Caco-2 (cell line): ENCODE measurements around the gene RERE. TPM values are rescaled to one million over a fixed set of nuclear protein-coding genes. Genes with fewer than 3 reads are reported as not detected.

ENCODE experiments used
- BruUV-seq: library from RNA; stranded (reverse); fragments of 400-500 nt; replicated peaks from 2 replicates; lab custom pipeline; 2021; lab: Mats Ljungman, UMichigan
- CTCF ChIA-PET: fragments of 300-600 bp; sonication (Branson Sonifier 250); formaldehyde crosslinking; loops from one replicate; lab custom pipeline; 2022; ENCODE audit warnings: antibody characterized with exemption; lab: Charles Lee
- POLR2A ChIA-PET: fragments of 300-600 bp; sonication (Branson Sonifier 250); formaldehyde crosslinking; loops from one replicate; lab custom pipeline; 2022; ENCODE audit warnings: antibody characterized with exemption; lab: Charles Lee
- DNase-seq, 2 experiments: peaks; one replicate each; pipeline versions ENCODE4 v3.0.0 to v3.0.0-alpha.2; 2020 to 2022
- H3K27me3 ChIP-seq: replicated peaks from 2 replicates; pipeline ENCODE4 v1.6.0; 2011; ENCODE audit warnings: low read length; ENCODE audit not compliant: control insufficient read depth, insufficient read depth
- H3K36me3 ChIP-seq: 2 replicates; pipeline ENCODE4 v1.5.1; 2011; ENCODE audit warnings: low read length; ENCODE audit not compliant: control insufficient read depth, insufficient read depth
- H3K4me1 ChIP-seq: fragments of 250-450 bp; sonication (Bioruptor Pico); 2 replicates; pipeline ENCODE4 v1.5.1; 2020; ENCODE audit warnings: mild to moderate bottlenecking
- H3K4me3 ChIP-seq: 2 replicates; pipeline ENCODE4 v1.5.1; 2011; ENCODE audit warnings: low read depth, mild to moderate bottlenecking, control low read depth, low read length
- H3K9me3 ChIP-seq: fragments of 250-450 bp; sonication (Bioruptor Pico); 2 replicates; pipeline ENCODE4 v1.5.1; 2020; ENCODE audit warnings: mild to moderate bottlenecking, moderate library complexity
- H3K27ac Mint-ChIP-seq: one replicate; pipeline ENCODE4 v1.8.0; 2022; ENCODE audit warnings: mixed read lengths; ENCODE audit not compliant: unreplicated experiment
- H3K27me3 Mint-ChIP-seq: one replicate; pipeline ENCODE4 v1.8.0; 2022; ENCODE audit warnings: mixed read lengths; ENCODE audit not compliant: insufficient read depth, unreplicated experiment
- H3K36me3 Mint-ChIP-seq: one replicate; pipeline ENCODE4 v1.8.0; 2022; ENCODE audit warnings: mild to moderate bottlenecking, mixed read lengths; ENCODE audit not compliant: insufficient read depth, unreplicated experiment
- H3K4me1 Mint-ChIP-seq: one replicate; pipeline ENCODE4 v1.8.0; 2022; ENCODE audit warnings: low read depth, mixed read lengths; ENCODE audit not compliant: unreplicated experiment
- H3K4me3 Mint-ChIP-seq: one replicate; pipeline ENCODE4 v1.8.0; 2022; ENCODE audit warnings: mild to moderate bottlenecking, moderate library complexity, mixed read lengths; ENCODE audit not compliant: unreplicated experiment
- H3K9me3 Mint-ChIP-seq: one replicate; pipeline ENCODE4 v1.8.0; 2022; ENCODE audit warnings: mixed read lengths; ENCODE audit not compliant: unreplicated experiment
- CTCF ChIP-seq, 2 experiments: fragments of 200-600 bp in 1 of 2; IDR thresholded peaks; 1 replicate in 1 of 2; 2 replicates in 1 of 2; pipeline versions ENCODE4 v1.5.1 to v1.8.0; 2011 to 2022; ENCODE audit warnings: antibody characterized with exemption in 1 of 2, control low read depth in 1 of 2, inconsistent platforms in 1 of 2, low read depth in 1 of 2, low read length in 1 of 2, mild to moderate bottlenecking in 1 of 2, moderate library complexity in 1 of 2; ENCODE audit not compliant: insufficient read depth in 1 of 2, severe bottlenecking in 1 of 2, unreplicated experiment in 1 of 2
- intact Hi-C: fragments of 100-400 bp; cut with micrococcal nuclease; formaldehyde crosslinking; loops from one replicate; pipeline ENCODE4 v1.10.0; 2022; ENCODE audit not compliant: unreplicated experiment
- total RNA-seq: library from RNA; stranded (reverse); gene quantifications from 2 replicates; pipeline ENCODE4 v1.2.3, GENCODE V29; 2022

Gene RERE
- total RNA-seq, 1 experiment from 2014 or later, result 85.2 TPM

DNA sequence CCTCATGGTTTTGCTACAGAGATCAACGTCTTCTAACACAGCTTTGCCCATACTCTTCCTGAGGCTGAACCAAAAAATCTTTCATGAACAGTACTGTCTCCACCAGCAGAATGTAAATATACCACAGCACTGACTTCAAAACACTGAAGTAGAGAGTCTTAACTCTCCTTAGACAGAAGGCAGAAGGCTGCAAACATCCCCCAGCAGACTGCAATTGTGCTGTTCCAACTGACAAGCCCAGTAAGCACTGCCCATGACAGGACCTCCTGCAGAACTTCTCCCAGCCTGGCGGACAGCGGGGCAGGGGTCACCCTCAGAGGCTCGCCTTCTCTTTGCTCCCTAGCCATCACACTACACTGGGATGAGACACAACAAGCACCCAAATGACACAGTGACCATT, 218.7 kb downstream of the RERE start:
- H3K9me3 ChIP-seq, result no peaks in the 10 kb centered on the region
- Mint-ChIP-seq H3K27me3 (no peaks in the 10 kb centered on the region), H3K36me3 (peaks cover 11% of the 10 kb centered on the region), H3K4me1 (peaks cover 23% of the 10 kb centered on the region), H3K4me3 (no peak overlapping the region), H3K9me3 (no peaks in the 10 kb centered on the region), H3K27ac (peak overlapping the region; percentile 59)
- no peak for TF ChIP-seq CTCF (IDR thresholded peaks at IDR 0.05; ENCODE audit: insufficient read depth in 1 of 2, low read depth in 1 of 2, low read length in 1 of 2, severe bottlenecking in 1 of 2, unreplicated experiment in 1 of 2)
- POLR2A ChIA-PET, result no interaction called here
- no TSS peak for BruUV-seq
- CTCF ChIA-PET, result no interaction called here
- no peaks in the 10 kb centered on the region; the same call in 1 of the 2 replicates for H3K36me3 ChIP-seq
- DNase-seq, result no peak
- H3K4me1 ChIP-seq, result peaks cover 5% of the 10 kb centered on the region; the same call in 1 of the 2 replicates
- no peaks in the 10 kb centered on the region for H3K27me3 ChIP-seq
- intact Hi-C loops, result no loop called here
- no peak overlapping the region for H3K4me3 ChIP-seq

DNA sequence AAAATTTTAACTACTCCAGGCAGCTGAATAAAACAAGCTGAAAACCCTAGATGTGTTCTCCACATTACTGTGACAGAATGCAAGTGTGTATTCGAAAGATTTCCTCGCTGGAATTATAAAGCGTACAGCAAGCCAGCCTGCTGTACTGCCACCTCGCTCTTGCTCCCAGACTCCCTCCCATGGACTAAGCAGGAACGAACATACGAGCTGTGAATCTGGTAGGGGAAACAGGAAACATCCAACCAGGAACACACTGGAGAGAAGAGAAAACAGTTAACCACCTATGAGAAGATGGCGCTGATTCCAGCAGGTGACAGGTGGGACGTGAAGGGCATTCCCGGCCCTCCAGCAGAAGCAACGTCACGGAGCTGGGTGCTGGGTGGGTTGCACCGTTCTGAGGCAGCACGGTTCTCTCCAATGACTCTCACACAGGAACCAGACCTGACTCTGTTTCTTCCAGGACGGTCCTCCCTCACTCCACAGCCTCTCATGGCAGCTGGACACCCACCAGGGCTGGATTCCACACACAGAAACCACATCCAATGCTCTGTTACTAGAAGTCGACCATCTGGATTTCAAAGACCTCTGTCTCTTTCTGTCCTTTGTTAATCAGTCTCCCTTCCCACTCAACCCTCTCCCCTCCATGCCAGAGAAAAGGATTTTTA, 219.2 kb downstream of the RERE start:
- Mint-ChIP-seq H3K27ac (peak overlapping the region; percentile 59), H3K4me3 (no peak overlapping the region), H3K4me1 (peaks cover 23% of the 10 kb centered on the region), H3K36me3 (peaks cover 16% of the 10 kb centered on the region), H3K27me3 (no peaks in the 10 kb centered on the region), H3K9me3 (no peaks in the 10 kb centered on the region)
- peak in 1 of 2 experiments; percentile 38 for DNase-seq
- BruUV-seq, result no TSS peak
- peaks cover 5% of the 10 kb centered on the region; the same call in 1 of the 2 replicates for H3K4me1 ChIP-seq
- TF ChIP-seq CTCF (IDR thresholded peaks at IDR 0.05; ENCODE audit: insufficient read depth in 1 of 2, low read depth in 1 of 2, low read length in 1 of 2, severe bottlenecking in 1 of 2, unreplicated experiment in 1 of 2), result peak in 1 of 2 experiments; percentile 44
- H3K4me3 ChIP-seq, result no peak overlapping the region
- H3K27me3 ChIP-seq, result no peaks in the 10 kb centered on the region
- no peaks in the 10 kb centered on the region for H3K9me3 ChIP-seq
- POLR2A ChIA-PET, result no interaction called here
- CTCF ChIA-PET, result no interaction called here
- no peaks in the 10 kb centered on the region; the same call in 1 of the 2 replicates for H3K36me3 ChIP-seq
- intact Hi-C loops, result no loop called here

DNA sequence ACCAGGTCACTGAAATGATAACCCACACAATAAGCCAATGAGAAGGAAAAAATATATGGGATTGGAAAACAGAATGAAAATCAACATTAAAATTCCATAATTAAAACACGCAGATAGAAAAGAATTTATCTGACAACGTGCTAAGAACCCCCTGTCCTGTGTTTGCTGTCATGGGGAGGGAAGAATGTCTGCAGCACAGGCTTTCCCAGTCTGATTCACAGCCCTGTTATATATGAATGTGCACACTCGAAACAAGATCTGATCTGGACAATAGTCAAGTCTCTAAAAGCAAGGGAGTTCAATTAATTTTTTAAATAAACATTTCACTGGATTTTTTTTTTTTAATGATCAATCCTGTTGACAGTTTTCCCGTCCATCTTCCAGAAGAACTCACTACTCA, 220.0 kb downstream of the RERE start:
- peaks cover 22% of the 10 kb centered on the region for H3K36me3 Mint-ChIP-seq
- intact Hi-C loops, result no loop called here
- no peaks in the 10 kb centered on the region for H3K9me3 ChIP-seq
- no peaks in the 10 kb centered on the region for H3K9me3 Mint-ChIP-seq
- no peak for TF ChIP-seq CTCF (IDR thresholded peaks at IDR 0.05; ENCODE audit: insufficient read depth in 1 of 2, low read depth in 1 of 2, low read length in 1 of 2, severe bottlenecking in 1 of 2, unreplicated experiment in 1 of 2)
- no TSS peak for BruUV-seq
- no peak overlapping the region for H3K27ac Mint-ChIP-seq
- H3K4me3 Mint-ChIP-seq, result no peak overlapping the region
- POLR2A ChIA-PET, result no interaction called here
- no peaks in the 10 kb centered on the region for H3K27me3 ChIP-seq
- no peak overlapping the region for H3K4me3 ChIP-seq
- H3K4me1 Mint-ChIP-seq, result peaks cover 29% of the 10 kb centered on the region
- H3K36me3 ChIP-seq, result peaks cover 1% of the 10 kb centered on the region; the same call in 1 of the 2 replicates
- peaks cover 5% of the 10 kb centered on the region; the same call in 1 of the 2 replicates for H3K4me1 ChIP-seq
- DNase-seq, result no peak
- CTCF ChIA-PET, result no interaction called here
- H3K27me3 Mint-ChIP-seq, result no peaks in the 10 kb centered on the region
